ENCODE data around the gene ATXN7. TPM values are rescaled to one million over a fixed set of nuclear protein-coding genes. Genes with fewer than 3 reads are reported as not detected.

Gene ATXN7
- total RNA-seq, 2 experiments from 2014 or later = 21.0 to 23.2 TPM

DNA sequence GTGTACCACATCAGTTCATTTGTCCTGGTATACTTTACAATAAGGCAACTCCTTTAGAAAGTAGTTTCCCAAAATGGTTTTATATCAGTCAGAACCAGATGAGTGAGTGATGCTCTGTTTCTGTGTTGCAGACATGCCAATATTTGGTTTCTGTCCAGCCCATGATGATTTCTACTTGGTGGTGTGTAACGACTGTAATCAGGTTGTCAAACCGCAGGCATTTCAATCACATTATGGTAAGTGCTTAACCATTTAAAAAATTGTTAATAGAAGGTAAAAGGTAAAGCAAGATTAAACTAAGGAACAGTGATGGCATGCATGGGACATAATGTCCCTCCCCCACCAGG lies 88.6 kb downstream of the ATXN7 start:
- ChIA-PET CTCF (interaction anchor here (0.8 kb wide), 1 partner anchor 11 kb away, joined by 3 read pairs; no protein-coding TSS in a partner anchor), POLR2A (no interaction called here)

DNA sequence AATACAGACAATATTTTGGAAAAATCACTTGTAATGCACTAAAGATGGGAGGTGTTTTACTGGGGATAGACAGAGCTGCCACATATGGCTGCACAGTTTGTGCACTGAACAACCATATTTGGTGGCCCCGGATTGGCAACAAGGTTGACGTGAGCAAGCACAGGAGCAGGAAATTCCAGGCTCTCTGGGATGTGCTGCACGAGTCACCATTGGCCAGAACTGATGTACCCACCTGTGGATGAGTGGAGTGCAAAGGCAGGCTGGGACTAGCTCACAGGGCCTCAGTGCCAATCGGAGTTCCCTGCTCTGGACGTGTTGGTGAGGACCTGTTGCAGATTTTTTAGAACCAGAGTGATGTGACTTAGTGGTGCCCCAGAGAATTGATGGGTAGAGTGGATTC lies 90.5 kb downstream of the ATXN7 start:
- ChIA-PET POLR2A (no interaction called here), CTCF (no interaction called here)

DNA sequence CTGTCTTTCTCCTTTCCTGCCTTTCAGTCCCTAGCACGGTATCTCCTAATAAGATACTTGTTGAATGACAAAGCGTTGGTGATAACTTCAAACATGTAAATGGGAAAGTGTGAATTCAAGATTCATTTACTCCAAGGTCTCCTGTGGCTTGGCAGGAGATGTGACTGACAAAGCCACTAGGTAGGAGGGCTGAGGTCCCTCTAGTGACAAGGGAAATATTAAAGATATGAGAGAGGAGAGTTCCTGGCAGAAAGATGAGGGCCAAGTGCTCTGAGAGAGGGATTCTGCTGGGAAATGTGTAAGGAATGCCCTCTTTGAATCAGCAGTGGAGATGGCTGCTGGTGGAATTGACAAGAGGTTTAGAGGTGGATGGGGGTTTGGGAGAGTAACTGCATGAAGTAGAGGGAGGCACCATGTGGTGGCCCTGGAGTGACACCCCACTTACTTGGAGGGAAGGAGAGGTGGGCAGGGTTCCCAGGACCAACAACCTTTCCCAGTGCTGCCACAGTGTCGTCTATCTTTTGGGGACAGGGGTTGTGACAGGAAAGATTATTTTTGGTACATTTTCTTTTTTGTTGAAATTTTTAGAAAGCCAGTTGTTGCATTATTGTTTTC lies 91.5 kb downstream of the ATXN7 start:
- ChIA-PET POLR2A (no interaction called here), CTCF (interaction anchor here (0.6 kb wide), 1 partner anchor 316 kb away, joined by 3 read pairs; no protein-coding TSS in a partner anchor)

DNA sequence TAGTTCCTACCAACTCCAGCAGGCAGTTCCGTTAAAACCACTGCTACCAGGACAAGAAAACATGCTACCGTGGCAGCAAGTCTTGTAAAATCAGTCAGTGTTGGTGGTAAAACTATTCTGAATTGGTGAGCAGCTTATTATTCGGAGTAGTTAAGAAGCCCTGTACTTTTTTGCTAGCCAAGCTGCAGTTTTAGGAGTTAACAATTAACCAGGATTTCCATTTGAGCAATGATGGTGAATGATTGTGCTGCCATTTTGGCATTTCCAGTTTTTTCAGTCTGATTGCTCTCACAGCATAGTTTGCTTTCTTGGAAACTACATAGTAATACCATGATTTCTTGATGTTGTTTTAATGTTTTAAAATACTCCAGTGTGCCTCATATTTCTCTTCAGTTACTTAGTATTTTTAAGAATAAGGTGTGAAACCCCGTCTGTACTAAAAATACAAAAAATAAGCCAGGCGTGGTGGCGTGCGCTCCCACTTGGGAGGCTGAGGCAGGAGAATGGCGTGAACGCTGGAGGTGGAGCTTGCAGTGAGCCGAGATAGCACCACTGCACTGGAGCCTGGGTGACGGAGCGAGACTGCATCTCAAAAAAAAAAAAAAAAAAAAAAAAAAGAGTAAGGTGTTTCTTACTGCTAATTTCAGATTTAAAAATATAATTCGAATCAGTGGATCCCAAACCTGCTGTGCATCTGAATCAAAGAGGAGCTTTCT lies 92.3 kb downstream of the ATXN7 start:
- POLR2A ChIA-PET = interaction anchor here (0.6 kb wide), 1 partner anchor 25 kb away, joined by 5 read pairs; no protein-coding TSS in a partner anchor

DNA sequence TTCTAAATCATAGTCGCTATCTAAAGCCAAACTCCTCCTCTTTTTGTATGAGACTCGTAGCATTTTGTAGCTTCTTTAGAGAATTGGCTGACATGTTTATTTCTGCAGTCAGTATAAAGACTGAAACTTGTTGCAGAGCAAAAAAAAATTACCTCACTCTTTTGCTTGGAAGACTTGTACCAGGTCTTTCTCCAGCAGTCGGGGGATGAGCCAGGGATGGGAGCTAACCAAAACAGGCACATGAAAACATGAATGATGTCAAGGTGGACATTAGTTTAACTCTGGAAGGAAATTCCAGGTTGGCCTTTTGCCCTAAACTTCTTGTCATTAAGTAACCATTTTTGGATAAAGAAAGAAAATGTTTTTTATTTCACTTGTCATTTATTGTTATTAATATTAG lies 95.5 kb downstream of the ATXN7 start:
- CTCF ChIA-PET = interaction anchor here (1.1 kb wide), 1 partner anchor 9 kb away, joined by 3 read pairs; no protein-coding TSS in a partner anchor
- POLR2A ChIA-PET = no interaction called here

More for the DNA sequence above, 92.3 kb downstream of the ATXN7 start:
- CTCF ChIA-PET = no interaction called here

DNA sequence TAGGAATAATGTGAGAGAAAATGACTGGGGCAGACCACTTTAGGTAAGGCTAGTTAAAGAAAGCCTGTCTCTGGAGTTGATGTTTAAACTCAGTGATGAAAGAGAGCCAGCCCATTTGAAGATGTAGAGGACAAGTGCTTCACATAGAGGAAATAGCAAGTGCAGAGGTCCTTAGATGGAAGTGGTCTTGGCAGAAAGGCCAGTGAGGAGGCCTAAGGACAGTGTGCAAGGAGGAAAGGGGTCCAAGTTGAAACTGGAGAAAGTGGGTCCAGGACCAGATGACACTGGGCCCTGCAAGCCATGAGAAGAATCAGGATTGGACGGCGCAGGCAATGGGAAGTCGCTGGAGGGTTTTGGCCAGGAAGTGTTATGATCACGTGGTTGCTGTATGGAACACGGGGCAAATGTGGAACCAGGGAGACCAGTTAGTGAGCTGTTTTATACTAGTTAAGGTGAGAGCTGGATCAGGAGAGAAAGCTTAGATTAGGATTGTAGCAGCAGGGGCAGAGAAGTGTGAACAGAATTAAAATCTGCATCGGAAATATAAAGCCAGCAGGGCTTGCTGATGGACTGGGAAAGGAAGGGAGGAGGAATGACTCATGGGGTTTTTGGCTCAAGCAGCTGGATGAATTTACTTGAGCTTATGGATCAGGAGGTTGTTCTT lies 96.5 kb downstream of the ATXN7 start:
- CTCF ChIA-PET = interaction anchor here (0.6 to 0.8 kb wide), 2 partner anchors 33 to 68 kb away, joined by 3 to 4 read pairs; no protein-coding TSS in a partner anchor
- POLR2A ChIA-PET = interaction anchor here (0.6 kb wide), 1 partner anchor 11 kb away, joined by 4 read pairs; no protein-coding TSS in a partner anchor

DNA sequence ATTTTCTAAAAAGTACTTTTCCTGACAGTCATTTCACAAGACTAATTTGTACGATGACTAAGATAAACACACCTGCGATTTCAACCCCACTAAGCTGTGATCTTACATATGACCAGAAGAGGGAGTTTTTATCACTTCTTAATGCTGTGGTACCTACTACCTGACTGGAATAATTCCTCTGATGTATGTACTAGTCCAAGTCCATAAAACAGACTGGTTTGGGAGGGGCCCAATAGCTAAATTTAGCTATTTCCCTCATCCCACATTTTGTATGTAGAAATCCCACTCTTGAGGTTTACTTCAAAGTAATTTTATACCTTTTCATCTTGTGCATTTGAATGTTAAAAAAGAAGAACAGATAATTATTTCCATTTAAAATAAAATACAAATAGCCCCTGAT lies 98.2 kb downstream of the ATXN7 start:
- ChIA-PET CTCF (interaction anchor here (0.6 to 2.1 kb wide), 10 partner anchors 11 to 46 kb away, joined by 3 to 9 read pairs (median 4); no protein-coding TSS in a partner anchor), POLR2A (interaction anchor here (0.6 to 1.1 kb wide), 2 partner anchors 31 to 44 kb away, joined by 4 to 7 read pairs; no protein-coding TSS in a partner anchor)

DNA sequence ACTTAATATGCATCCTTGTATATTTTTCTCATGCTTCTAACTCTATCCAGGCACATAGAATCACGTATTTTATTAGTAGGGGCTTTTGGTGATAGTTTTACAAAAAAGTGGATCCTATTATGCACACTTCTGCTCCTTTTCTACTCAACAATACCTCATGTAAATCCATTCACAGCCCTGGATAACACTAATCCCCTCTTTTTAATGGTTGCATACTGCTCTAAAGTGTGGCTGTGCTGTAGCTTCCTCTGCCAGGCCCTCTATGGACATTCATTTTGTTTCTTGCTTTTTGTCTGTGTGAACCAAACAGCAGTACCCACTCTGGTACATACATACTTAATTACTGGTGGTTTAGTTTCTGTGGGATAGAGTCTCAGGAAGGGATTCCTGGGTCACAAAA lies 99.8 kb downstream of the ATXN7 start:
- CTCF ChIA-PET = interaction anchor here (0.6 to 2.1 kb wide), 2 partner anchors 28 to 30 kb away, joined by 3 to 6 read pairs; no protein-coding TSS in a partner anchor
- POLR2A ChIA-PET = no interaction called here

DNA sequence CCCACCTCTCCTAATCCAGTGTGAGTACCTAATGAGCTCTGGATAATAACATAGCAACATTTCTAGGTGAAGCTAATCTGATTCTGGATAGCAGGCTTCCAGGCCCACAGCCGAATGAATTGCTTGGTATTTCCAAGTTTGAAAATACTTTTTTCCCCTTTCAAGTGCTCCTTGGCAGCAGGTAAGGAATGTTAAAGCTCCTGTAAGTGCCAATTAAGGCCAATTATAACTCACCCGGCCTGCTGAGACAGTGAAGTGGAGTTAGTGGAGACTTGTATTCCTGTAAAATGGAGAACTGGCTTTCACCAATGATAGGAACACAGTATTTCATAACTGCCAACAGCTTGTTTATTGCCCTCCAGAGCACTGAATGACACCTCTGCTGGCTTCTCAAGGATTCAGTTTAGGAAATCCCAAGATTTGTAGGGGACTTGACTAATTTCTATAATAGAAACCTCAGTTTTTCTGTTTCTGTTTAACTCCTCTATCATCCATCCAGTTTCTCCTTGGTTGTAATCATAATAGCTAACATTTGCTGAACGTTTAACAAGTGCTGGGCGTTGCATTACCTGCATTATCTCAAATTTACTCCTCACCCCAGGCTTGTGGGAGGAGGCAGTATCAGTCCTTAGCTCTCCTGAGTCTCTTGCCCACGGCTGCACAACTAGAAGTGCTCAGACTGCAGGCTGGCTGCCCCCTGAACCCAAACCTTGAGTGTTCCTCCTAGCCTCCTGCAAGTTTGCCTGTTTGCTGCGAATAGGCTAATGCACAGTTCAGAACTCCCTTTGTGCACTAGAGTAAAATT lies 101.2 kb downstream of the ATXN7 start:
- ChIA-PET POLR2A (interaction anchor here (0.5 kb wide), 1 partner anchor 58 kb away, joined by 3 read pairs; no protein-coding TSS in a partner anchor), CTCF (interaction anchor here (1.0 to 1.6 kb wide), 4 partner anchors 11 to 58 kb away, joined by 3 to 8 read pairs (median 5); partner anchors contain the start of gene PSMD6)

DNA sequence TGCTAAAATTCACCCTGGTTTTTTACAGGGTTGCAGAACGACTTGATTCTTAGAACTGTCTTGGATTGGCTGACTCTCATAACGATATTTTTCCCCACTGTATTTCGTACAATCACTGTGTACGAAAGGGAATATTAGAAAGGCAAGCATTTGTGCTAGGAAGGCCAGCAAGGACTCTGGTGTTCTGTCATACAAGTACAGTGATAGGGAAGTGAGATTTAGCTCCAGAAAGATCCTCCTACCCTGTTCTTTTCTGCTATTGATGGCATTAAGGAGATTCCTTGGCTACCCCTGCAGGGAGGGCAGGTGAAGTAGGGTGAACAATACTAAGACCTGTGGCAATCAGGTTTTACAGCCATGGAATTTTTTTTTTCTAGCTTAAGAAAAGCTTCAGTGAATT lies 102.3 kb downstream of the ATXN7 start:
- CTCF ChIA-PET = interaction anchor here (1.1 to 1.6 kb wide), 2 partner anchors 10 to 27 kb away, joined by 4 to 8 read pairs; no protein-coding TSS in a partner anchor
- POLR2A ChIA-PET = no interaction called here

DNA sequence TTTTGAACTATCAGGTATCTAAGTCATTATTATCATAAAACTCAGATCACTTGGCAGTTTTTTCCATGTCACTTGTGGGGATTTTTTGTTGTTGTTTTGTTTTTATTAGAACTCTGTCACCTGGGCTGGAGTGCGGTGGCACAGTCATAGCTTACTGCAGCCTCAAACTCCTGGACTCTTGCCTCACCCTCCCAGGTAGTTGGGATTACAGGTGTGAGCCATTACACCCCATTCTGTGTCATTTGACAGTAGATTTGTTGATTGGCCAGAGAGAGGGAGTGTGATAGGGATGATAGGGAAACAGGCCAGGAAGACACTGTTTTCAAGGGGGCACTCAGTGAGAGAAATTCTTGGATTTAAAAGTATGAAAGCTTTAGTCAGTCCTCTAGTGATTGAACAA lies 103.2 kb downstream of the ATXN7 start:
- POLR2A ChIA-PET = no interaction called here

DNA sequence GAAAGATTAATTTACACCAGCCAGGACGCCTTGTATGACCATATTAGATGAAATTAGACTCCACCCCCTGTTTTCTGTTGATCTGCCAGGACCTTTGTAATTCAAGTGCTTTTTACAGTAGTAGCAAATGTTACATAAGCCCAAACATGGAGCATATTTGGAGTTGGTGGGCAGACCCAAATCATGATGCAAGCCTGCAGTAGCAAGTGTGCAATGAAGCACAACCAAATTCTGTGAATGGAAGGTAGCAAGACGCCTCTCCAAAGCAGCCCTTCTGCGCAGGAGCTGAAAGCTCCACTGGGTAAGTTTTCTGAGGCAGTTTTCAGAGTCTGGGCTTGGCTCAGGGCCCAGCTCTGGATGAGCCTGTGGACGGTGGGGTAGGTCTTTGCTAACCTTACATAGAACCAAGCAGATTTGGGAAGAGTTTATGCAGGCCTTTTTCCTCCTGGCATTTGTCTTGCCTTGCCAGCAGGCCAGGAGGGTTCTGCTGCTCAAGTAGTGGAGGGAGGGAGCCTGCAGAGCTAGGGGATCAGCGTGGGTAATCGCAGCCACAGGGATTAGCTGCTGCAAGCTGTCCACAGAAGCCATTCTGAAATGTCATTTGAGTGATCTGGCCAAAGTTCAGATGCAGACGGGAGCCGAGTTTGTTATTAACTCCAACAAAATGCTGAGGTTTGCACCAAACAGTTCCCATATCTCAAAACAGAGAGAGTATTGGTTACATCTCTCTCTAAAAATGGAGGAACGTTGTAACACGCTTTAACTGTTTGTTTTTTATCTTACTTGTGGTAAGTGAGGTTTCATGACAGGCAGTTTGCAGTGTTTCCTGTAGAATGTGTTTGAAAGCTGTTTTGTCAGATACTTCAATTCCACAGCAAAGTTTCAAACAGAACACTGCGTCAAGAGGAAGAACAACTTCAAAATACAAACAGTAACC lies 104.3 kb downstream of the ATXN7 start:
- POLR2A ChIA-PET = interaction anchor here (0.6 to 1.1 kb wide), 2 partner anchors 11 kb away, joined by 3 to 5 read pairs; no protein-coding TSS in a partner anchor
- CTCF ChIA-PET = interaction anchor here (1.1 to 3.8 kb wide), 3 partner anchors 9 to 11 kb away, joined by 3 to 18 read pairs (median 4); no protein-coding TSS in a partner anchor

More for the DNA sequence above, 103.2 kb downstream of the ATXN7 start:
- CTCF ChIA-PET = interaction anchor here (1.1 to 3.8 kb wide), 2 partner anchors 10 to 12 kb away, joined by 4 to 18 read pairs; no protein-coding TSS in a partner anchor

DNA sequence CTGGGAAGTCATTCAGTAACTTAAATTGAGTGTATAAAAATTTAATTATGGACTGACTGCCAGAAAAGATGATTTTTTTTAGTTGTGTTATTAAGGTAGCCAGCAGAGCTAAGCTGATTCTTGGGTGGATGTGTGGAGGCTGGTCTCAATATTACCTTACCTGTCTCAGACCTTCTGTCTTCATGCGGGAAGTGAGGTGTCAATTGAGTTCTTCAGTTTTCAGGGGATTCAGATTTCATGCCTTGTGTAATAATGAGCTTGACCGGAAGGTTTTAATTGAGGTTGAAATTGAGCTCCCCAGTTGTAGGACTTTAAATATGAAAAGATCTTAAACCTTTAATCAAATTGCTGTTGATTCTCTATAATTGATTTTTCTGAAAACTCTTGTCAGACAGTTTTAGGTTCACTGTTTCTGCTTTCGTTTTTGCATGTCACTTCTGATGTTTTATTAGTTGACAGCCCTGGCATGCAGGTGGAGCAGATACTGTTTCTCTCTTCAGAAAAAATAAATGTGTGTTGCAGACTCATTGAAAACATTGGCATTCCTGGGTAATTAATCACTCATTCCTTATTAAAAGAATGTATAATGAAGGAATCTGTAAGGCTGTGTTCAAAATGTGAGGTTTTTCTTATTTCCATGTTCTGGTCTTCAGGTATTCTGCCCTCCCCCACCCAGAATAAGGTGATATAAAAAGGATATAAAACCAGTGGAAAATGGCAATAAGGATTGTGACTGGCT lies 105.1 kb downstream of the ATXN7 start:
- ChIA-PET POLR2A (interaction anchor here (1.1 kb wide), 1 partner anchor 10 kb away, joined by 5 read pairs; no protein-coding TSS in a partner anchor), CTCF (interaction anchor here (1.3 to 3.8 kb wide), 2 partner anchors 10 to 11 kb away, joined by 3 to 18 read pairs; no protein-coding TSS in a partner anchor)

DNA sequence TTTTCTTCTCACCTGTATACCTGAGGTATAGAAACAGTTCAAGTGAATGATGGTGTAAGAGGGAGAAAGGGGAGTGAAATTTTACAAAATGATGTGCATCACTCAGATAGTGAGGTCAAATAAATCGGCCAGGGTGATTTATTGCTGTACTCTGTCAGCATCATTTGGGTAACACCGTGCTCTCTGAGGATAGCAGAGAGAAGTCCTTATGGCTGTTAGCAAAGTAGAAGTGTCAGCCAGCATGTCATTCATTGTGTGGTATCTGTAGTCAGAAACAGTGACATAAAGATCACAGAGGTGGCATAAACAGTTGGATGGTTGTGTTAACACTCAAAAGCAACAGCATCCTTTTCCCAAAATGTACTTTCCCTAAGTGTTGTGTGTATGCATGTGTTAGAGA lies 106.2 kb downstream of the ATXN7 start:
- ChIA-PET POLR2A (no interaction called here), CTCF (interaction anchor here (3.8 kb wide), 1 partner anchor 9 kb away, joined by 18 read pairs; no protein-coding TSS in a partner anchor)

DNA sequence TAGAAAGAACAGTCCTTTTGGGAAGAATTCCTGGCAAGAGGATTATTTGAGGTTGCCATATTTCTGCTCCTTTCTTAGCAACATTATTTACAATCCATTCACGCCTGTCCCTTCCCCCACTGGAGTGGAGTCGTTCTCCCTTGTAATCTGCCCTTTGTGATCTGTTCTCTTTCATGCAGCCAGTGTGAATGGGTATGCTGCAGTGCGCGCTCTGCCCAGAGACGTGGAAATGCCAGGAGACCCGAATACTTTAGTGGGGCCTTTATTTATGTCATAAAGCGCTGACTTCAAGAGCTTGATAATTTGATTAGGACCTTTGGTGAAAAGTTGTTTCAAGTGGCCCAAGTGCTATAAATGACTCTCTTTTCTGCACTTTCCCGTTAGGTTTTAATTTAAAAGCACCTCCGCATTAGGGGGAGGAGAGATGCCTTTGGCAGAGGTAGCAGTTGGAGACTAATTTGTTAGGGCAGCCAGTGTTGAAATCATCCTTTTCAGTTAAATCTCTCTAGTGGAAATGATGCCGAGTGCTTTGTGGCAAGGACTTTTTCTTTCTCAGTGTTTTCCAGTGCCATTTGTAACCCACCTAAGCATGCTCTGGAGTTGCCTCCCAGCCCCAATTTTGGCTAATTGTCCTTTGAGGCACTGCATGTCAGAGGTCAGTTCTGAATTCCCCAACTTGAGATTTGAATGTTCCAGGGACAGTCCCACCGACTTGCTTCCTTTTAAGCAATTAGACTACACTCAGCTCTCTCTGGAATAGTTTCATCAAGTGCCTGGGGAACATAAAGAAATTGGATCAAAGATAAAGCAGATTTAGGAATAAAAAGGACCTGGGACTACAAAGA lies 107.2 kb downstream of the ATXN7 start:
- ChIA-PET POLR2A (no interaction called here), CTCF (no interaction called here)

DNA sequence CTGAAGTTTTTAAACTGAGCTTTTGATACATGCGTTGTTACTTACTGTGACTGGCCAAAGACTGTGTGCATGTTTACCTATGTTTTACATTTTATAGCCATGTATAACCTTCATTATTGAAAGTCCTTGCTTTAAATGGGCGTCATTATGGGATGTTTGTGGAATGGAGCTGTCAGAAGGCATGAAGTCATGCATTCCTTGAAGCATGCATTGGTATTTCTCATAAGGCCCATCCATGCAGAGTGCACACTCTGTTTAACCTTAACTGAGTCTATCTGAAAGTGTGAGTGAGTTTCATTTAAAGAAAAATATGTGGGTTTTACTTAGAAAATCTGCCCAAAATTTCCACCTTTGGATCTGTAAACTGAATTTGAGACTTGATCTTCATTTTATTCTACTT lies 108.5 kb downstream of the ATXN7 start:
- ChIA-PET POLR2A (no interaction called here), CTCF (interaction anchor here (0.8 to 1.1 kb wide), 3 partner anchors 10 to 22 kb away, joined by 3 read pairs; no protein-coding TSS in a partner anchor)

All from activated CD8-positive, alpha-beta memory T cell treated with anti-CD3 and anti-CD28 coated beads for 36 hours (primary cell).